Hypothalamus (tissue), 51 donors: ENCODE data around the gene ISM2.
A peak's percentile ranks its signal among the peaks of the same experiment; 100 is the strongest.

ENCODE experiments used
- DNase-seq, 51 donors: peaks; one replicate each; lab custom pipeline; 2025; lab: John Stamatoyannopoulos, UW

Gene ISM2

DNA sequence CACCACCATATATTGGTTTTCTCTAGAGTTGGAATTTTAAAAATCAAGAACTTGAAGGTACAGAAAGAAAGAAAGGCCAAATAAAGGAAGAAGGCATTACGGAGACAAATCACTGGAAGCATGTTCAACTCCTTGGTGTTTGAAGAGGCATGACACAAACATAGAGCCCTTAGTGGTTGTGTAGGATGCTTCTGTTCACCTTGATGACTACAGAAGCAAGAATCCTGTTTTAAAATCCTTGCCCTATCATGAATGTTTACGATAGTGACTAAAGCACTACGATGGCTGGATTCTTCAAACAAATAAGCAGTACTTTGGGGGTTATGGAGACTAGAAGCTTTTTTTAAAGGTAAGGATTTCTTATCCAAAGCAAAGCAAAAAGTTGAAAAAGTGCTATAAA is 10.3 kb upstream of the ISM2 start:
- no peak for DNase-seq

DNA sequence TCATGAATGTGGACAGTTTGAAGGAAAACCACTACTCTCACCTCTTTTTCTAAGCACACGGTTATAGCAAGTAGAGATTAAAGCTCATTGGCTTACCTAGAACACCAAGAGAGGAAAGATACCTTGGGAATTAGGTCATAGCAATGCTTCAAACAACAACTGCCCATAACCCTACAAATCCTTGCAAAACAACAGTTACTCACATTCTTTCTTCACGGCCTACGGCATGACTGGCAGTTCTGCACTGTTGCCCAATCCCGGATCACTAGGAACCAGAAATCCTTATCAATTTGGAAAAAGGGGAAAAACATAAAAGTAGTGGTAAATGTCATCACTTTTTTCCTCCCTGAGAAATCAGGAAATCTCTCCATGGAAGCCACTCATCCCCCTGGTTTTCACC is 9.6 kb upstream of the ISM2 start:
- no peak for DNase-seq

- no peak for DNase-seq
Measured at GRCh38 chr14:77507762-77508161, 9.1 kb upstream of the ISM2 start.

DNA sequence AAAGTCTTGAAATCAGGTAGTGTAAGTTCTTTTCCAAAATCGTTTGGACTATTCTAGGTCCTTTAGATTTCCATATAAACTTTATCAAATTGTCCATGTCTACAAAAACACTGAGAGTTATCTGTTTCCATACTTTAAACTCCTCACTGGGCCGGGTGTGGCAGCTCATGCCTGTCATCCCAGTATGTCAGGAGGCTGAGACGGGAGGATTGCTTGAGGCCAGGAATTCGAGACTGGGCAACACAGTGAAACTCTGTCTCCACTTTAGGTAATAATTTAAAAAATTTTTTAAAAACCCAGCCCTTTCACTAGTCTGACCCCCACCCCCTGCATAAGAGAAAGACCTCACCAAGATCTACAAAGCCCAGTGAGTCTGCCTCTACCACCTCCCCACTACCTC is 6.4 kb upstream of the ISM2 start:
- no peak for DNase-seq

DNA sequence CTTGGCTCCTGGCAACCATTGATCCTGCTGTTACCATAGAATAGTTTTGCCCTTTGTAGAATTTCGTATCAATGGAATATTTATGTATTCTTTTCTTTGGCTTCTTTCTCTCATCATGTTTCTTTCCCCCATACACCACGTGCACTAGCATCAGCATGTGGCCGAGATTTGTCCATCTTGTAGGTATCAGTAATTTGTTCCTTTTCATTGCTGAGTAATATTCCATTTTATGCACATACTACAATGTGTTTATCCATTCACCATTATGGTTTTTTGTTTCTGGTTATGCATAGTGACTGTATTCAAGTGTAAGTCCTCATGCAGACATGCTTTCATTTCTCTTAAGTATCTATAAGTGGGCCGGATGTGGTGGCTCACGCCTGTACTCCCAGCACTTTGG is 4.5 kb upstream of the ISM2 start:
- DNase-seq = no peak

DNA sequence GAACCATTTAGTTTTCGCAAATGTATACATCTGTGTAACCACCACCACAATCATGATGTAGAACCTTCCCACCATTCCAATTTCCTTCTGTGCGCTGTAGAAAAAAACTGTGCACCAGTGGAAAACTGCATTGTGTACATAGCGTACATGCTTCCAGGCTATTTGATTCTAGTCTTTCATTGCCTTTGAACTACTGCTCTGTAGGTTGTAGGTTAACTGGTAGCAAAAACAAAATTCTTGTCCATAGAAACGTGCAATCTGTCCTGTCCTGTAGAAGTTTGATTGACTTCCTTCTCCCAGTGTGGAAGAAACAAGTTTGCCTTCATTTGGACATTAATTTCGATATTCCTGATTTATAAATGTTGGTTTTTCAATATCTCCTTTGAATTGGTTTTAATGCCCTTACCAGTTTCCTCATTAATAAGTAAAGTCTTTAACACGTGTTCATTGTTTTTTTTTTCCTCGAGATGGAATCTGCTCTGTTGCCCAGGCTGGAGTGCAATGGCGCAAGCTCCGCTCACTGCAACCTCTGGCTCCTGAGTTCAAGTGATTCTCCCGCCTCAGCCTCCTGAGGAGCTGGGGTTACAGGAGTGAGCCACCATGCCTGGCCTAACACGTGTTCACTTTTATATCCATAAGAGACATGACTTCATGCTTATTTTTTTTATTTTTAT is 3.6 kb upstream of the ISM2 start:
- no peak for DNase-seq

DNA sequence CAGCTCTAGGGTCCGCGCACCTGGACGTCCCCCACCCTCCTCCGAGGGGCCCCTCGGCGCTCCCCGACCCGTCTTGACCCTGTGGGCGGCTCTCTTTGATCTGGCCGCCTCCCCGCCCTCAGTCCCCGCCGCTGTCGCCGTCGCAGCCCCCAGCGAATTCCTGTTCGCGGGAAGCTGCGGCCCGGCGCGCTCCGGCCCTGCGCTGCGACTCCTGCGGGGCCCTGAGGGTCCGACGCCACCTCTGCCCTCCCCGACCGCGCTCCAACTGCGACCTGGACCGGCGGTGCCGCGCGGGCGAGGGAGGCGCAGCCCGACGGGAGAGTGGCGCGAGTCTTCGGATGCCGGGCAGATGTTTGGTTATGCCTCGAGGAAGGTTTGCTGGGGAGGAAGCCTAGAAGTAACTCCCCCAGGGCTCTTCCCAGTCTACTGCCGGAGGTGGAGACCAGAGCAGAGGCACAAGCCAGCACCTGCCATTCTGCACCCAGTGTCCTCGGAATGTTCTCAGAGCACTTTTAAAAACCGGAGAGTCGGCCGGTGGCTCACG is 440 bp upstream of the ISM2 start:
- no peak for DNase-seq

GRCh38 chr14:77495334-77495733 is 3.3 kb downstream of the ISM2 start:
- DNase-seq = peak in 2 of 51 donors; percentile 32 to 48

DNA sequence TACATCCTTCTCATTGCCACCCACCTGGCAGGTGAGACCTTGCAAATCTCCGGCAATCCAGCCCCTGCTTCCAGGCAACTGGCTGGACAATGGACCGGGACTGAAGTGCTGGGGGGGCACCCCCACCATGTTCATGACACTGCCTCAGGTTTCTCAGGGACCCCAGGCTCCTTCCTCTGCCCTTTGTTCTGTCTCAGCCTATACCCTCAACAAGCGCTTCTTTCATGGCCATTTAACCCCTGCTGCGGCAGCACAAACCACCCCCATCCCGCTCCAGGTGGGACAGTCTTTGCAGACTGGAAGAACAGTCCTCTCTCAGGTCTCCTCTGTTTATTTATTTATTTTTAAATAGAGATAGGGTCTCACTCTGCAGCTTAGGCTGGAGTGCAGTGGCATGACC is 7.6 kb downstream of the ISM2 start:
- no peak for DNase-seq

DNA sequence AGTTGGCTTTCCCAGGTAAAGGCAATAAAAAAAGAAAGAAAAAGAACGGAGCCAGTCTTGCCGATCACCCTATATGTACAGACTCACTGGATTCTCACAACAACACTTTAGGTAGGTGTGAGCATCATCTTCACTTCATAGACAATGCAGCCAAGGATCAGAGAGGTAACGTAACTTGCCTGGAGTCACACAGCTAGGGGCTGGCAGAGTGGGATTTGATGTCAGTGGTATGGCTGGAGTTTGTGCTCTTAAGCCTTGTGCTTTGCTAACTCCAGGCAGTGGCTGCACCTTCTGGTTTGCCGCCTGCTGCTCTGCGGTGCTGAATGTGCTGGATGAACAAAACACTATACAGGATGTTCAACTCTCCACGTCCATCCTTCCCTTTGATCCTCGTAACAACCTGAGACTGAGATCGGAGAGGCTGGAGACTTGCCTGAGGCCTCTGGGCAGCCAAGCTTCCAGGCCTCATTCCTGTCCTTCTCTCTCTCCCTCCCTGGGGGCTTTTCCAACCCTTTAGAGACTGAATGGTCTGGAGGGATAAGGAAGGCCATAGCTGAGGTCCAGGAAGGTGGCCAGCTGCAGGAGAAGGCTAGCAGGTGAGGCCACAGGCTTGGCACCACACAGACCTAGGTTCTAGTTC is 8.1 kb downstream of the ISM2 start:
- no peak for DNase-seq

- DNase-seq = no peak
Measured at GRCh38 chr14:77489041-77489440, 9.6 kb downstream of the ISM2 start.

DNA sequence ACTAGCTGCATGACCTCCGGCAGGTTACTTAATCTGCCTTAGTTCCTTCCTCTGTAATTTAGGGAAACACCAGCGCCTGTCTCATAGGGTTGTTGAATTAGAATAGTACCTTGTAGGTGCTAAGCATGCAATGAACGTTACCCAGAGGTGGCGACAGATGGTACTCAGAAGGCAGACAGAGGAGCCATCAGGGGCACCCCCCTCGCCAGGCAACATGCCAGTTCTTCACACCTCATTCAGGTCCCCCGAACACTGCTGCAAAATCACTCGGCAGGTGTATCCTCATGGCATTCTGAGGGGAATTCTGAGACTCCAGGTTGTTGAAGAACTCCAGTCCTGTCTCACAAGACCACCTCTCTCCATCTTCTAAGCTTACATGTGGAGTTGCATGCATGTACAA is 10.1 kb downstream of the ISM2 start:
- no peak for DNase-seq

DNA sequence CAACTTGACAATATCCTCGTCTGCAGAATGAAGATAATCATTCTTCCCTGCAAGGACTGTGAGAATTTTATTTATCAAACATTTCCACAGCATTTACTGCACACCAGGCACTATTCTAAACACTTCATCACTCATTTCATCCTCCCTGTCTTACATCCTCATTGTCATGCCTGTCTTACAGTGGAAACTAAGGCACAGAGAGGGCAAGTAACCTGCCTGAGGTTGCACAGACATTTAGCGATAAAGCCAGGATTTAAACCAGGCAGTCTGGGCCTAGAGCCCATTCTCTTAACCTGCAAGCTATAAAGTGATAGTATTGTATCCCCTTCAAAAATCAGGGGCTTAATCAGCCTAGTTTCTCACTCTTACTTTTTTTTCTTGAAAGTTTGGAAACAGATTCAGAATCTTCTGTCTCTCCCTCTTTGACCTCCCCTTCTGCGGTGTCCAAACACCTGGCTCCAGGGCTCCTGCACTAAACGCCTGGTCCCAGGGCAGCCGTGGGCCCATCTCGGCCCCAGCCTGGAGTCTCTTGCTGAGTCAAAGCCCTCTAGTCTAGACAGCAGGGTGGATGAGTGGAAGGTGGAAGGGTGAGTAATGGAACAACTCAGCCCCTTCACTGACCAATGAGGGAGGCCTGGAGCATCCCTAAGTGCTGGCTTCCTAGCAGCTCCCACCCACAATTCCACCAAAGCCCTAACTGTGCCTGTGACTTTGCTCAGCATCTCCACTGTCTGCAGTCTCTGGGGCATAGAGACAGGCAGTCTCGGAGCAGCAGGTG is 12.5 kb downstream of the ISM2 start:
- DNase-seq = peak in 1 of 51 donors; percentile 10

DNA sequence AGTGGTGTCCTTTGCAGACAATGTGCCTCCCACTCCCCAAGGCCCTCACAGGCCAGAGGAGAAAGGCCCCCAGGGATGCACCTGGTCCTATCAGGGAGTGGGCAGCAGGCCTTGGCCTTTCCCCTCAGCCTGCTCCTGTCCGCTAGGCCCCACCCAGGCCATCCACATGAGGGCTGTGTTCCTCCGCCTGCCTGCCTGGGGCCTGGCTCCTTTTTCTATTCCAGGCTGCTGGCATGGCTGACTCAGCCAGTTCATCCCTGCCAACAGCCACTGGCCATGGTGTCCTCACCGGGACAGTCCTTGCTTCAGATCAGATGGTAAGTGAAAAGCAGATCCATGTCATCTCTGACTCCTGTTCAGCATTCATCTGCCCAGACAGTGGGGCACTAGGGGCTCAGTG is 13.4 kb downstream of the ISM2 start:
- DNase-seq = no peak

DNA sequence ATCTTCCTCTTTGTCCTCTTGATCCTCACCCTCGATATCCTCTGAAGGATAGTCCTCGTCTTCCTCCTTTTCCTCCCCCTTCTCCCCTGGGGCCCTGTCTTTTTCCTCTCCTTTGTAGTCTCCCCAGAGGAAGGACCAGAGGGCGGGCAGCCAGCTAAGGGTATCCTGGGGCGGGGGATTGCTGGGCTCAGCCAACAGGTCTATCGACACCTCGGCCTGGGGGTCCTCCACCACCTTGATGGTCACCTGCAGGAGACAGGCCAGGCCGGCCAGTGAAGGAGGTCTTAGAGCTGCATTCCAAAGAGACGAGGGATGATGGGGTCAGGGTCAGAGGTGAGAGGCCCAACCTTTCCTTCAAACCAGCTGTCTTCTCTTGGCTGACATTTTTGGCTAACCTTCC is 16.2 kb downstream of the ISM2 start:
- no peak for DNase-seq

DNA sequence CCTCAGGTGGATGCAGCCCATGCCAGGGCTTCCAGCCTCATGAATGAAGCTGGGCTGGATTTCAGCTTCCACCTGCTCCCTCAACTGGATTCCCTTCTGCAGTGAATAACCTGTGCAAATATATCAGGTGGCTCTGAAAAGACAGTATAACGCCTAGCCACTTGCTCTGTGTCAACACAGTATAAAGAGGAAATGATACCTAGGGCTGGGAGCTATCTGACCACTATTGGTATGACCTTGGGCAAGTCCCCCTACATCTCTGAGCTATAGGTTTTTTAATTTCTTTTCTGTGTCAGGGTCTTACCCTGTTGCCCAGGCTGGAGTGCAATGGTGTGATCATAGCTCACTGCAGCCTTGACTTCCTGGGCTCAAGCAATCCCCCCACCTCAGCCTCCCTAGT is 19.8 kb downstream of the ISM2 start:
- no peak for DNase-seq

DNA sequence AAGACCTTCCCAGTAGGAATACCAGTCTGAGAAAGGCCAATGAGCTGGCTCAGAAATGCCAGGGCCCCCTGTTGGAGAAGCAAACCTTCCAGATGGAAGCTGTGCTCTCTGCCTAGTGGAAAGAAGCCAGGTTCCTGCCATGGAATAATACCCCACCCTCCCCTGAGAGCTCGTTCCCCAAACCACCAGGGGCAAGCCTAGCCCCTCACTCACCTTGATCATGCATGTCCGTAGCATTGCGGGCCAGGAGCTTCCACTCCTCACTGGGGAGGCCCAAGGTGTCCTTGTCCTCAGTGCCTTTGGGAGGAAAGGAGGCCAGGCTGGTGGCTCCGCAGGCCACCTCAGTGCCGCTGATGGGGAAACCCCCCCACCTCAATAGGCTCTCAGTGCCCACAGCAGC is 20.6 kb downstream of the ISM2 start:
- no peak for DNase-seq

DNA sequence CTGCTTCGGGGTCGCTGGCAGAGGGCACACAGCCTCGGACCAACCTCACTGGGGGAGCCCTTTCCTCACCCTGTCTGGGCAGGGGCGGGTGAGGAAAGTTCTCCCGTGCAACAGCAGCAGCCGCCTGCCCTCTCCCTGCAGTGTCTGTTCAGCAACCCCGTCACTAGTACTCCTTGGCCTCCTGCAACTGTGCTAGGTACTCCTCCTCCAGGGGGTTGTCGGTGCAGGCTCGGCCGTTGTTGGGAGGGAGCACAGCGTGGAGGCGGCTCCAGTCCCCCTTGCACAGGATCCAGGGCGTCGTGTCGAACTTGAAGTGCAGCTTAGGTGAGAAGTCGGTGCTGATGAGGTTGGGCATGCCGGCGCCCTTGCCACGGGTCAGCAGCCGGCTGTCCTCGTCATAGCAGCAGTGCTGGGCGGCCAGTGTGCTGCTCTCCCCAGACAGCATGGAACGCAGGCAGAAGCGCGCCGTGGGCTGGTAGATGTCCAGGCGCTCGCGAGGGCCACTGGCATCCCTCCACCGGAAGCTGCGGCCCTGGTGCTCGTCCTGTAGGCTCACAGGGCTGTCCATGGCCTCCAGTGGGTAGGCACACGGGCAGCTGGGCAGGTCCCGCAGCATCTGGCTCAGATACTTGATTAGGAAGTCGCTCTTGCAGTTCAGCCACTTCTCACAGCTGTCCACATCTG is 23.0 kb downstream of the ISM2 start:
- no peak for DNase-seq

DNA sequence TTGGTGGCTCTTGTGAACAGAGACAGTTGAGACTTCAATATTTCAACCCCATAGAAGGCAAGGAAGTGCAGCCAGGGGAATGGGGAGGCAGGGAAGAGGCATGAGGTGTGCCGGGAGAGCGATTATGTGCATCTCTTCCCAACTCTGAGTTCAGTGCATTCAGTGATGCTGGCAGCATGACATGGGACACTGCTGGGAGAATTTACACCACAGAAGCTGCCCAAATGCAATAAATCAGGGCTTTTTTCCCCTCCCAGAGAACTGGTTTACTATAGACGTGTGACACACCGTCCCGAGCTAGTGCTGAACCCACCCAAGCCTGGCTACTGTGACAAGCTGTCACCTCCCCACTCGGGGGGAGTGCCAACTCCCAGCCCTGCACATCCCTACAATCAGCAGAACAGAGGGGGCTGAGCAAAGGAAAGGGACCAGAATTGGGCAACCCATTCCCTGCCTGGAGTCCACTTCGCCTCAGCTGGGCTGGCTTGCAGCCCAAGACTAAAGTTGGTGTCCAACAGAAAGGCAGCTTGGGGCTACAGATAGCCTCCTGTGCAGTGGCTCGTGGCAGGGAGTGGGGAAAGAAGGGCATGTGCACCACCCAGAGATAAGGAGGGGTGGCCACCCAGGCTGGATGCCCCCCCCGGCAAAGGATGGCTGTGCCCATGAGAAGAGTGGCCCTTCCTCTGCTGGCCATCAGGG is 24.0 kb downstream of the ISM2 start:
- no peak for DNase-seq

GRCh38 chr14:77473921-77474320 is 24.7 kb downstream of the ISM2 start:
- no peak for DNase-seq
